ENCODE results near the gene FILIP1L.

The FILIP1L gene

DNA sequence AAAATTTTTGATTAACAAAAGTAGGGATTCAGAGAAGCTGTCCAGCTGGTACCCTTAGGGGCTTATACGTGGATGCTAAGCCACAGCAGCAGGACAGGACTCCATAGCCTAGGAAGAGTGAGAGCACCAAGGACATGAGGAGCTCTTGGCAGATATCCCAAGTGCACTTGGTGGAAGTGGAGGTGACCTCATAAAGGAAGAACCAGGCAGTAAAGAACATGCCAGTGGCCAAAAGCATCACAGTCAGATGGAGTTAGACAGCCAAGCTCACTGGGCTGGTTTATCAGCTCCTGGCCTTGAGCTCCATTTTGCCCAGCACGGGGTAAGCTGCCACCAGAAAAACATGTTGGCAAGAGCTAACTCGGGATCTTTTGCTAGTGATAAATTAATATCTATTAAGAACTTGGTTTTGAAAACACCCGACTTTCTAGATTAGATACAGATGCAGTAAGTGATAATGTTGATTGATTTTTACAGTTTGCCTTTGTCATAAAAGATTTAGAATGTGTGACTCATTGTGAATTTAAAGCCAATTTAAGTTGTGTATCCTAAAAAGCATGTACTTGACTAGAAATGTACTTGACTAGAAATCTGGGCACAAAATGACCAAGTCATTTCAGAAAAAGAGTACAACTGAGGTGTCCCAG, 188.6 kb downstream of the FILIP1L start:
- peak; percentile 95 for FAIRE-seq
- no peak for TF ChIP-seq POLR2A (IDR thresholded peaks at IDR 0.05; ENCODE audit: low read depth, low read length)
- DNase-seq (ENCODE audit: insufficient read length, low spot score), result peak; percentile 35

- DNase-seq (ENCODE audit: insufficient read length, low spot score) (no peak), FAIRE-seq (no peak)
- no peak for TF ChIP-seq POLR2A (IDR thresholded peaks at IDR 0.05; ENCODE audit: low read depth, low read length)
Observed at GRCh38 chr3:99923873-99924272, 190.4 kb downstream of the FILIP1L start.

GRCh38 chr3:99921986-99922385, 192.3 kb downstream of the FILIP1L start:
- DNase-seq (ENCODE audit: insufficient read length, low spot score), result no peak
- no peak for TF ChIP-seq POLR2A (IDR thresholded peaks at IDR 0.05; ENCODE audit: low read depth, low read length)
- FAIRE-seq, result no peak

GRCh38 chr3:99921377-99921695, 193.0 kb downstream of the FILIP1L start:
- FAIRE-seq, result no peak
- DNase-seq (ENCODE audit: insufficient read length, low spot score), result no peak
- no peak for TF ChIP-seq POLR2A (IDR thresholded peaks at IDR 0.05; ENCODE audit: low read depth, low read length)

GRCh38 chr3:99920481-99921376, 193.6 kb downstream of the FILIP1L start:
- TF ChIP-seq POLR2A (IDR thresholded peaks at IDR 0.05; ENCODE audit: low read depth, low read length), result no peak
- no peak for DNase-seq (ENCODE audit: insufficient read length, low spot score)
- peak; percentile 33 for FAIRE-seq

DNA sequence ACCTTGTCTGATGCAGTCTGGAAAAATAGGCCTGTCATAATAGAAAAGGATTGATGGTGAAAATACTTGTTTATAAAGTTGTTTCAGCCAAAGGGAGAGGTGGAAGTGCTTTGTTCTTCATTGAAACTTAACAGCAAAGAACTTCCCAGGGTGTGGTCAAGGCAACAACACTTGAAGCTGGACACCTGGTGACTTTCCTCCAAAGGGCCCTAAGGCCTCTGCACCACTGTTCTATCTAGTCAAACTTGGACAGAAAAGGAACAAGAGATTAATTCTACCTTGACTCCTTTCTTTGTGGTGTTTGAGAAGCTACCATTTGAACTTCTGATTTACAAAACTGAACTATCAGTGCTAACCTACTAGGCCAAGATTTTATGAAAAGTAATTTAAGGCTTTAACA, 194.6 kb downstream of the FILIP1L start:
- TF ChIP-seq POLR2A (IDR thresholded peaks at IDR 0.05; ENCODE audit: low read depth, low read length), result no peak
- DNase-seq (ENCODE audit: insufficient read length, low spot score) (no peak), FAIRE-seq (no peak)

DNA sequence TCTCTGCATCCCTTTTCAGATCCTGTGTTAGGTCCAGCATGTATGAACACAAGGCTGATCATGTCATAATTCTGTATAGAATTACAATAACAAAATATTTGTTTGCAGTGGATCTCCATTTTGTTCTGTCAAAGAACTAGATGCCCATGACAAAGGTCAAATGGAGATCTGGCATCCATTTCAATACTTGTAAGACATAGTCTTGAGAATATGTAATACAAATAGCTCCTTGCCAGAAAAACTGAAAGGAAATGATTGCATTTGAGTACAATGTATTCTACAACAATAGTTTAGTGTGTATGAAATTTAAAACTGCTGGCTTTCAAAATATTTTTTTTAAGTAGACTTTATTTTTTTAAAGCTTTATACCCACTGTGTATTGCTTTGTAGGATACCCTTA, 195.6 kb downstream of the FILIP1L start:
- FAIRE-seq (peak; percentile 38), DNase-seq (ENCODE audit: insufficient read length, low spot score) (no peak)
- TF ChIP-seq POLR2A (IDR thresholded peaks at IDR 0.05; ENCODE audit: low read depth, low read length), result no peak

DNA sequence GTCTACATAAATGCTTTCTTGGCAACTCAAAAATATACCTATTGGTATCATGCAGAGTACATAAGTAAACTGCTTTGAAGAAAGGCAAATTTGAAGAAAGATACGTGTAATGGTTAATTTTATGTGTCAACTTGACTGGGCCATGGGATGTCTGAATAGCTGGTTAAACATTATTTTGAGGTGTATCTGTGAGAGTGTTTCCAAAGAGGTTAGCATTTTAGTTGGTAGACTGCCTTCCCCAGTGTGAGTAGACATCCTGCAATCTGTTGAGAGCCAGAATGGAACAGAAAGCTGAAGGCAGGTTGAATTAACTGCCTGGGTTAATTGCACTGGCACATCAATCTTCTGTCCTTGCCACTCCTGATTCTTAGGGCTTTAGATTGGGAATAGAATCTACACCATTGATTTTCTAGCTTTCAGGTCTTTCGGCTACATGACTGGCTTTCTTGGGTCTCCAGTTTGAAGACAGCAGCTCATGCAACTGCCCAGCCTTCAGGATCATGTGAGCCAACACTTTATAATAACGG, 198.3 kb downstream of the FILIP1L start:
- no peak for TF ChIP-seq POLR2A (IDR thresholded peaks at IDR 0.05; ENCODE audit: low read depth, low read length)
- FAIRE-seq (no peak), DNase-seq (ENCODE audit: insufficient read length, low spot score) (no peak)

DNA sequence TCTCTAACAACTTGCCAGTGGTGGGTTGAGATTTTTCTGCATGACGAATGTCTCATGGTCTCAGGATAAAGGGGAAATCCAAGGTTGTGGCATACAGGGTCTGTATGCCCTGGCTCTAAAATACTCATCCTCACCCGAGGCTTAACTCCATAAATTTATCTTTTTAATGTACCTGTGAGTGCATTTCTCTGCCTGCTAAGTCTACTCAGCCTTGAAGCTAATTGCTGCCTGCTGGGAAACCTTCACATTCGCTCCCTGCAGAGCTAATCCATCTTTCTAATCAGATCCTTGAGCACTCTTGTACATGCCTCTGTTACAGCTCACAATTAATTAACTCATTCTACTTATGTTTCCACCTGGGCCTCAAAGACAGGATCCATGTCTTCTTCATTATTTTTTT, 202.9 kb downstream of the FILIP1L start:
- FAIRE-seq, result peak; percentile 60
- no peak for TF ChIP-seq POLR2A (IDR thresholded peaks at IDR 0.05; ENCODE audit: low read depth, low read length)
- DNase-seq (ENCODE audit: insufficient read length, low spot score), result no peak

DNA sequence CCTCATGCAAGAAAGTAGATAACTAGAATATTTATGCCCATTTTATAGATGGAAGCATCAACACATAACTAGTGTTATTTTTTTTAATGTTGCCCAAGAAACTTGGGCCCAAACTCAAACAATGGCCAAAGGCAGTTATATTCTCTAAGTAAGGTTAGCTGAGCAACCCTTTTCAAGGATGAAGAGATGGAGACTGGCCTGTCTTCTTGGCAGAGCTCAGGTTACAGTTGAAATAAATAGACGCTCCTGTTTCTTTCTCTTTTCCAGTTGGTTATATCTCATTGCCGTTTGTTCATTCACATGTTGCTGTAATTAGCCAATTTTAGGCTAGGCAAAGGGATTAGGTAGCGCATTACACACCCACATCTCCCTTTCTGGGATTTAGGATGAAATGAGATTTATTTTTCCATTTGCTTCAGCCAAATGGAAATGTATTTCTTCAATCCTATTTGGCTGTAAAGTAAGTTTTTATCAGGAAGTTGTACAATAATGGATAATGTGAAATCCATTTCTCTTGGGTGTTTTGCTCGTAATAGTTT, 203.5 kb downstream of the FILIP1L start:
- FAIRE-seq, result no peak
- DNase-seq (ENCODE audit: insufficient read length, low spot score), result no peak
- no peak for TF ChIP-seq POLR2A (IDR thresholded peaks at IDR 0.05; ENCODE audit: low read depth, low read length)

- FAIRE-seq (peak; percentile 93), DNase-seq (ENCODE audit: insufficient read length, low spot score) (peak; percentile 32)
Observed at GRCh38 chr3:99909714-99910495, 204.4 kb downstream of the FILIP1L start.

DNA sequence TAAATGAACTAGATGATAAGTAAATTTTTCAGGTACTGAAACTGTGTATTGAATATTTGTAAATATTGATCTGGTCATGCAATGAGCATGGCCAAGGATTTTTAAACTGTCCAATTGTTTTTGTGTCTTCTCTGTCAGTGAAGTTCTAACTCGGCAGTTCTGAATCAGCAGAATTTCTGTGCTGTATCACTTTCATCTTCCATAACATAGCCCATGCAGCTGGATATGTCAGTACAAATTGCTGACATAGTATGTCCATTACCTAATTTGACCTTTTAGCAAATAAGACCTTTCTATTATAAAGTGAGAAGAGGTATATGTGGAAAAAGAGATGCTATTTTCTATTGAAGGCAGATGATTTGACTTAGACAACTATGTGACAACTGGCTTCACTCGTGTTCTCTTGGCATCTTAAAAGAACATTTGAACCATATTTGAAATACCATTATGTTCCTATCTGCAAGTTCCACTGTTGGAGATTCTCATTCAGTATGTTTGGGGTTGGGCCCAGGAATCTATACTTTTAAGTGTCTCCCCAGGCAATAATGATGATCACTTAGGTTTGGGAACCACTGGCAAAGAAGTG, 206.2 kb downstream of the FILIP1L start:
- no peak for FAIRE-seq
- DNase-seq (ENCODE audit: insufficient read length, low spot score), result no peak
- TF ChIP-seq POLR2A (IDR thresholded peaks at IDR 0.05; ENCODE audit: low read depth, low read length), result no peak

More at GRCh38 chr3:99909714-99910495, 204.4 kb downstream of the FILIP1L start:
- TF ChIP-seq POLR2A (IDR thresholded peaks at IDR 0.05; ENCODE audit: low read depth, low read length), result no peak

DNA sequence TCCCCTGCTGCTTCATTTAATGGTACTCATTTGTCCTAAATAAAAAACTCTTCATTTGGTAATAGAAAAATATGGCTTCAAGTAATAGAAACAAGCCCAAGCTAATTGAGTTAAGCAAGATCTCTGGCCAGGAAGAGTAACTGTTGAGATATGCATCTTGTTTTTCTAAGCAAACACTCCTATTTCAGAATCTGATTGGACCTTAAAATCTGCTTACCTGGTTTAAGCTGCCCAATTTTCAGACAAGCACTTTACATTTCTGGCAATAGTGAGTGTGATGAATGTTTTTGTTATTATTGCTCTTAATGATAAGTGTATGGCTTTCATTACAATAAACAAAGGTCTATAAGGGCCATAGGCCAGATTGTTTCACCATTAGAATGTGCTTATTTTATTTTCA, 210.4 kb downstream of the FILIP1L start:
- peak; percentile 11 for FAIRE-seq
- DNase-seq (ENCODE audit: insufficient read length, low spot score), result no peak
- no peak for TF ChIP-seq POLR2A (IDR thresholded peaks at IDR 0.05; ENCODE audit: low read depth, low read length)

Data from H54 (cell line).